Prostate gland (tissue), 2 donors: ENCODE measurements around the gene MUC21. TPM values are rescaled to one million over a fixed set of nuclear protein-coding genes. Genes with fewer than 3 reads are reported as not detected.

Source experiments
- DNase-seq: peaks from one replicate; pipeline ENCODE4 v3.0.0-alpha.2; 2019; ENCODE audit warnings: low spot score
- H3K27ac ChIP-seq, 2 donors: fragments of 200-600 bp; sonication (generic); 2 replicates each; pipeline ENCODE4 v1.5.1; 2017 to 2019
- H3K27me3 ChIP-seq: fragments of 200-600 bp; sonication (generic); replicated peaks from 2 replicates; pipeline ENCODE4 v1.5.1; 2019; ENCODE audit not compliant: insufficient read depth
- H3K36me3 ChIP-seq, 2 donors: fragments of 200-600 bp; sonication (generic); 1 replicate in 1 of 2; 2 replicates in 1 of 2; pipeline versions ENCODE4 v1.5.1 to v1.8.1; 2017 to 2019
- H3K4me1 ChIP-seq: fragments of 200-600 bp; sonication (generic); replicated peaks from 2 replicates; pipeline ENCODE4 v1.5.1; 2019
- H3K4me3 ChIP-seq, 2 donors: fragments of 200-600 bp; sonication (generic); 2 replicates each; pipeline ENCODE4 v1.5.1; 2017 to 2019
- H3K9me3 ChIP-seq: fragments of 200-600 bp; sonication (generic); 2 replicates; pipeline ENCODE4 v1.5.1; 2017
- POLR2A ChIP-seq: fragments of 450-650 bp; IDR thresholded peaks from one replicate; pipeline ENCODE4 v1.6.1; 2016; ENCODE audit warnings: antibody characterized with exemption, mild to moderate bottlenecking
- POLR2AphosphoS5 ChIP-seq: sonication (generic); formaldehyde crosslinking; IDR thresholded peaks from one replicate; pipeline ENCODE4 v1.6.1; 2017; ENCODE audit warnings: antibody characterized with exemption
- WGBS: methylation state at CpG from one replicate; pipeline ENCODE4 v1.1.5; 2018; 5-methylcytosine and 5-hydroxymethylcytosine counted together
- intact Hi-C: fragments of 100-400 bp; cut with DNase I; formaldehyde crosslinking; loops from one replicate; pipeline ENCODE4 v1.14.2; 2022
- total RNA-seq, 2 donors: library from RNA; depleted of rRNA; stranded (reverse); fragments of >200 nt; gene quantifications; one replicate each; pipeline ENCODE4 v1.1.0, GENCODE V29; 2016
- TF ChIP-seq, protein P1 (sequence below), 4 experiments: fragments of 200-600 bp in 2 of 4; fragments of 450-650 bp in 2 of 4; sonication (generic) in 2 of 4; IDR thresholded peaks; 1 replicate in 3 of 4; 2 replicates in 1 of 4; pipeline ENCODE4 v1.5.1; 2016 to 2019; ENCODE audit warnings: antibody characterized with exemption in 4 of 4, mild to moderate bottlenecking in 2 of 4, moderate library complexity in 2 of 4

Gene MUC21
- total RNA-seq, 2 donors from 2014 or later = 0.28 TPM; not detected in 1

DNA sequence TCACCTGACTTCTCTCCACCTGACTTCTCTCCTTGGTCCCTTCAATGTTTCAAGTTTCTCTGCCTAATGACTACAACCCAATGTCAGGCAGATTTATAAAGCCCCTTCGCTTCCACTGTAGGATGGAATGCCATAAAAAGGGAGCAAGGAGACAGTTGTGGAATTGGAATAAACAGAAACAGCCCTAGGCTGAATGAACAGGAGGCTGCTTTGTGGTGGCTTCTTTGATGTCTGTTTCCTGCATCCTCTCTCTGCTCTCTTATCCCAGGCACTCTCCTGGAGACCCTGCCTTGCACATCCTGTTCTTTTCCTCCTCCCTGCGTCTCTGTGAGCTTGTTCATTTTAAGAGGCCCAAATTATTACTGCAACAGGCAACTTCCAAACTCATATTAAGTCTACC lies 25.8 kb upstream of the MUC21 start:
- Histone ChIP-seq H3K27ac (no peak overlapping the region), H3K9me3 (no peaks in the 10 kb centered on the region), H3K4me1 (no peaks in the 10 kb centered on the region), H3K27me3 (no peaks in the 10 kb centered on the region), H3K4me3 (no peak overlapping the region), H3K36me3 (no peaks in the 10 kb centered on the region)
- no peak for TF ChIP-seq POLR2A
- no peak for TF ChIP-seq POLR2AphosphoS5
- TF ChIP-seq, protein P1, sequence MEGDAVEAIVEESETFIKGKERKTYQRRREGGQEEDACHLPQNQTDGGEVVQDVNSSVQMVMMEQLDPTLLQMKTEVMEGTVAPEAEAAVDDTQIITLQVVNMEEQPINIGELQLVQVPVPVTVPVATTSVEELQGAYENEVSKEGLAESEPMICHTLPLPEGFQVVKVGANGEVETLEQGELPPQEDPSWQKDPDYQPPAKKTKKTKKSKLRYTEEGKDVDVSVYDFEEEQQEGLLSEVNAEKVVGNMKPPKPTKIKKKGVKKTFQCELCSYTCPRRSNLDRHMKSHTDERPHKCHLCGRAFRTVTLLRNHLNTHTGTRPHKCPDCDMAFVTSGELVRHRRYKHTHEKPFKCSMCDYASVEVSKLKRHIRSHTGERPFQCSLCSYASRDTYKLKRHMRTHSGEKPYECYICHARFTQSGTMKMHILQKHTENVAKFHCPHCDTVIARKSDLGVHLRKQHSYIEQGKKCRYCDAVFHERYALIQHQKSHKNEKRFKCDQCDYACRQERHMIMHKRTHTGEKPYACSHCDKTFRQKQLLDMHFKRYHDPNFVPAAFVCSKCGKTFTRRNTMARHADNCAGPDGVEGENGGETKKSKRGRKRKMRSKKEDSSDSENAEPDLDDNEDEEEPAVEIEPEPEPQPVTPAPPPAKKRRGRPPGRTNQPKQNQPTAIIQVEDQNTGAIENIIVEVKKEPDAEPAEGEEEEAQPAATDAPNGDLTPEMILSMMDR (IDR thresholded peaks at IDR 0.05) = no peak
- intact Hi-C loops = no loop called here
- WGBS = 60% methylated on average over 2 of the region's 2 CpGs
- no peak for DNase-seq

DNA sequence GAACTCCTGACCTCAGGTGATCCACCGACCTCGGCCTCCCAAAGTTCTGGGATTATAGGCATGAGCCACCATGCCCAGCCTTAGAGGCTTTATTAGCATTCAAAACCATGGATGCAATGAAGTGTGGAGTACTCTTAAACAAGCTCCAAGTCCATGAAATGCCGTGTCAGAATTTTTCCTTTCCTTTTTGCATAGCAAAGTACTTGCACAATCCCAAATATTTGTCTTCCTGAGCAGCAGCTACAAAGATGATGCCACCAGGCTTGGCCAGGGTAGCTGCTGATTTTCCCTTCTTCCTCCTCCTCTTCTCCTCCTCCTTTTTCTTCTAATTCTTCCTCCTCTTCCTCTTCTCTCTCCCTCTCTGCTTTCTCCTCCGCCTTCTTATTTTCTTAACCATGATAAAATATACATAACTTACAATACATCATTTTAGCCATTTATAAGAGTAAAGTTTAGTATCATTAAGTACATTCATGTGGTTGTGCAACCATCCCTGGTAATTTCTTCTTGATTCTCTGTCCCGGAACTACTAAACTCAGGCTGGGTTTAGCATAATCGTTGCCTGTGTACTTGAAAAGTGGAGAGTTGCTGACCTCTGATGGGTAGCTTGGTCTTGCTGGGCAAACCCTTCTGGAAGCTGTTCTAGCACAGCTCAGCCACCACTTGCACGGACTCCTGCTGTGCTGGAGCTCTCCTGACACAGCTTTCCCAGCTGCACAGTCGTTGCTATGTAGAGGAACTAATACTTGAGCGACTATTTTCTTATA lies 22.4 kb upstream of the MUC21 start:
- H3K9me3 ChIP-seq = no peaks in the 10 kb centered on the region
- no peak for DNase-seq
- H3K4me1 ChIP-seq = no peaks in the 10 kb centered on the region
- intact Hi-C loops = no loop called here
- no peak overlapping the region for H3K27ac ChIP-seq
- no peak overlapping the region for H3K4me3 ChIP-seq
- 76% methylated on average over 9 of the region's 9 CpGs for WGBS
- no peak for TF ChIP-seq POLR2A
- TF ChIP-seq POLR2AphosphoS5 = no peak
- TF ChIP-seq, protein P1 (IDR thresholded peaks at IDR 0.05) = no peak
- no peaks in the 10 kb centered on the region for H3K36me3 ChIP-seq
- H3K27me3 ChIP-seq = no peaks in the 10 kb centered on the region

DNA sequence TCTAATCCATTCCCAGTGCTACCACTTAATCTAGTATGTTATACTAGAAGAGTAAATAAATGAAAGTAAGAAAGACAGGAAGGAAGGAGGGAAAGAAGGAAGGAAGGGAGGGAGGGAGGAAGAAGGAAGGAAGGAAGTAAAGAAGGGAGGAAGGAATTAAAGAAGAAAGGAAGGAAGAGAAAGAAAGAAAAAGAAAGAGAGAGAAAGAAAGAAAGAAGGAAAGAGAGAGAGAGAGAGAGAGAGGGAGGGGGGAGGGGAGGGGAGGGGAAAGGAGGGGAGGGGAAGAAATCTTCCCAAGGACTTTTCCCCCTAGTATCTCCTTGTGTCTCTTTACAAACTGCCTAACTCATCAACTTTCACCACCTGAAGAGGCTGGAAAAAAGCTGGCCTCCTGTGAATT lies 20.8 kb upstream of the MUC21 start:
- Histone ChIP-seq H3K27me3 (no peaks in the 10 kb centered on the region), H3K36me3 (no peaks in the 10 kb centered on the region), H3K9me3 (no peaks in the 10 kb centered on the region), H3K4me1 (no peaks in the 10 kb centered on the region), H3K4me3 (no peak overlapping the region), H3K27ac (no peak overlapping the region)
- TF ChIP-seq POLR2AphosphoS5 (no peak), POLR2A (no peak)
- TF ChIP-seq, protein P1 (IDR thresholded peaks at IDR 0.05) = no peak
- intact Hi-C loops = no loop called here
- DNase-seq = no peak

DNA sequence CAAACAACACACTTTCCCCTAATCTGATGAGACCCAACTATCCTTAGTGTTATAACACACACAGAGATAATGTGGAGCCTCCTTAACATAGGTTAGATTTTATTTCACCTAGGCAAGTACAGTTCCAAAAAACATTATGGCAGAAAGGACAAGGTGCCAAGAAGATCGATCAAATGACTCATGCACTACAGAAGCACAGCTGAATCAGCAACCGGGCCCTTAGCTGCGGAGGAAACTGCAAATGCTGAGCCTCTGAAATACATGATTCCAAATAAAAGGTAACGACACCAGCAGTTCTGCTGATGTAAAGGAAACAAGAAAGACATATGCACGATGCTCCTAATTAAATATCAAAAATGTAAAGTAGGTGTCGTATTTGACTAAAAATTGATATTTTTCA lies 19.9 kb upstream of the MUC21 start:
- no peaks in the 10 kb centered on the region for H3K36me3 ChIP-seq
- WGBS = 71% methylated on average over 6 of the region's 6 CpGs
- intact Hi-C loops = no loop called here
- TF ChIP-seq, protein P1 (IDR thresholded peaks at IDR 0.05) = no peak
- DNase-seq = no peak
- H3K27me3 ChIP-seq = no peaks in the 10 kb centered on the region
- H3K4me3 ChIP-seq = no peak overlapping the region
- no peak overlapping the region for H3K27ac ChIP-seq
- no peaks in the 10 kb centered on the region for H3K9me3 ChIP-seq
- no peaks in the 10 kb centered on the region for H3K4me1 ChIP-seq

DNA sequence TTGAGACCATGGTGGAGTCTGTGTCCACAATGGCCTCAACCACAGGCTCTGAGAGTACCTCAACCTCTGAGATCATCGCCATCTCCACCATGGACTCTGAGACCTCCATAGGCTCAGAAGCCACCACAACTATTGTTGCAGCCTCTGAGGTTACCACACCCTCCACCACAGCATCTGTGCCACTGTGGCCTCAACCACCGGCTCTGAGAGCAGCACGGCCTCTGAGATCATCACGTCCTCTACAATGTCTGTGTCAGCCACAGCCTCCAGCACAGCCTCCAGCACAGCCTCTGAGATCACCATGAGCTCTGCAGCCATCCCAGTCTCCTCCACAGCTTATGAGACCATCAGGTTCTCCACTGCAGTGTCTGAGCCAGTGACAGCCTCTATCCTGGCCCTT lies 19.4 kb upstream of the MUC21 start:
- Histone ChIP-seq H3K27me3 (no peaks in the 10 kb centered on the region), H3K9me3 (no peaks in the 10 kb centered on the region), H3K27ac (no peak overlapping the region), H3K4me3 (no peak overlapping the region), H3K4me1 (no peaks in the 10 kb centered on the region), H3K36me3 (no peaks in the 10 kb centered on the region)
- intact Hi-C loops = no loop called here
- TF ChIP-seq, protein P1 (IDR thresholded peaks at IDR 0.05) = no peak
- no peak for TF ChIP-seq POLR2A
- TF ChIP-seq POLR2AphosphoS5 = no peak
- DNase-seq = no peak
- whole genome bisulfite sequencing = 75% methylated on average over 4 of the region's 4 CpGs
